Right atrium auricular region (tissue), 2 donors: ENCODE data around the gene SOX8. TPM values are rescaled to one million over a fixed set of nuclear protein-coding genes. Genes with fewer than 3 reads are reported as not detected.

Experiments
- DNase-seq: peaks from one replicate; pipeline ENCODE4 v3.0.0-alpha.2; 2019; ENCODE audit warnings: low spot score
- H3K27ac ChIP-seq, 2 donors: fragments of 200-600 bp; sonication (generic); 1 replicate in 1 of 2; 2 replicates in 1 of 2; pipeline ENCODE4 v1.5.1; 2016 to 2019
- H3K27me3 ChIP-seq, 2 donors: fragments of 200-600 bp; sonication (generic); one replicate each; pipeline versions ENCODE4 v1.5.1 to v1.6.0; 2017 to 2019
- H3K36me3 ChIP-seq: fragments of 200-600 bp; sonication (generic); one replicate; pipeline ENCODE4 v1.5.1; 2016
- H3K4me1 ChIP-seq, 2 donors: fragments of 200-600 bp; sonication (generic); one replicate each; pipeline versions ENCODE4 v1.5.1 to v1.6.0; 2017 to 2019
- H3K4me3 ChIP-seq, 2 donors: fragments of 200-600 bp; sonication (generic); 1 replicate in 1 of 2; 2 replicates in 1 of 2; pipeline ENCODE4 v1.5.1; 2017 to 2019; ENCODE audit warnings: mild to moderate bottlenecking in 1 of 2, moderate library complexity in 1 of 2
- H3K9me3 ChIP-seq, 2 donors: fragments of 200-600 bp; sonication (generic); one replicate each; pipeline ENCODE4 v1.5.1; 2019
- total RNA-seq, 2 donors: library from RNA; depleted of rRNA; stranded (reverse); fragments of >200 nt; gene quantifications; one replicate each; pipeline ENCODE4 v1.1.0, GENCODE V29; 2016
- TF ChIP-seq, protein P1 (sequence below), 2 donors: fragments of 200-600 bp; sonication (generic); IDR thresholded peaks; one replicate each; pipeline ENCODE4 v1.5.1; 2019; ENCODE audit warnings: antibody characterized with exemption in 2 of 2

SOX8 gene
- total RNA-seq, 2 donors from 2014 or later, result 1.0 to 1.6 TPM

DNA sequence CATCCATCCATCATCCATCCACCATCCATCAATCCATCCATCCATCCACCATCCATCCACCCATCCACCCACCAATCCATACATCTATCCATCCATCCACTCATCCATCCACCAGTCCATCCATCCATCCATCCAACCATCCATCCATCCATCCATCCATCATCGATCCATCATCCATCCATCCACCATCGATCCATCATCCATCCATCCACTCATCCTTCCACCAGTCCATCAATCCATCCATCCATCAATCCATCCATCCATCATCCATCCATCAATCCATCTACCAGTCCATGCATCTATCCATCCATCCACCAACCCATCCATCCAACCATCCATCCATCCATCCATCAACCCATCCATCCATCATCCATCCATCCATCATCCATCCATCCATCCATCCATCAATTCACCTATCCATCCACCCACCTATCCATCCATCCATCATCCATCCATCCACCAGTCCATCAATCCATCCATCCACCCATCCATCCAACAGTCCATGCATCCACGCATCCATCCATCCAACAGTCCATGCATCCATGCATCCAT, 51.6 kb downstream of the SOX8 start:
- Histone ChIP-seq H3K27me3 (no peaks in the 10 kb centered on the region), H3K27ac (no peak overlapping the region), H3K9me3 (no peaks in the 10 kb centered on the region), H3K4me3 (no peak overlapping the region), H3K36me3 (no peaks in the 10 kb centered on the region), H3K4me1 (peaks cover 0 to 10% of the 10 kb centered on the region in 2 donors)
- no peak for DNase-seq
- TF ChIP-seq, protein P1, sequence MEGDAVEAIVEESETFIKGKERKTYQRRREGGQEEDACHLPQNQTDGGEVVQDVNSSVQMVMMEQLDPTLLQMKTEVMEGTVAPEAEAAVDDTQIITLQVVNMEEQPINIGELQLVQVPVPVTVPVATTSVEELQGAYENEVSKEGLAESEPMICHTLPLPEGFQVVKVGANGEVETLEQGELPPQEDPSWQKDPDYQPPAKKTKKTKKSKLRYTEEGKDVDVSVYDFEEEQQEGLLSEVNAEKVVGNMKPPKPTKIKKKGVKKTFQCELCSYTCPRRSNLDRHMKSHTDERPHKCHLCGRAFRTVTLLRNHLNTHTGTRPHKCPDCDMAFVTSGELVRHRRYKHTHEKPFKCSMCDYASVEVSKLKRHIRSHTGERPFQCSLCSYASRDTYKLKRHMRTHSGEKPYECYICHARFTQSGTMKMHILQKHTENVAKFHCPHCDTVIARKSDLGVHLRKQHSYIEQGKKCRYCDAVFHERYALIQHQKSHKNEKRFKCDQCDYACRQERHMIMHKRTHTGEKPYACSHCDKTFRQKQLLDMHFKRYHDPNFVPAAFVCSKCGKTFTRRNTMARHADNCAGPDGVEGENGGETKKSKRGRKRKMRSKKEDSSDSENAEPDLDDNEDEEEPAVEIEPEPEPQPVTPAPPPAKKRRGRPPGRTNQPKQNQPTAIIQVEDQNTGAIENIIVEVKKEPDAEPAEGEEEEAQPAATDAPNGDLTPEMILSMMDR (IDR thresholded peaks at IDR 0.05), result no peak

DNA sequence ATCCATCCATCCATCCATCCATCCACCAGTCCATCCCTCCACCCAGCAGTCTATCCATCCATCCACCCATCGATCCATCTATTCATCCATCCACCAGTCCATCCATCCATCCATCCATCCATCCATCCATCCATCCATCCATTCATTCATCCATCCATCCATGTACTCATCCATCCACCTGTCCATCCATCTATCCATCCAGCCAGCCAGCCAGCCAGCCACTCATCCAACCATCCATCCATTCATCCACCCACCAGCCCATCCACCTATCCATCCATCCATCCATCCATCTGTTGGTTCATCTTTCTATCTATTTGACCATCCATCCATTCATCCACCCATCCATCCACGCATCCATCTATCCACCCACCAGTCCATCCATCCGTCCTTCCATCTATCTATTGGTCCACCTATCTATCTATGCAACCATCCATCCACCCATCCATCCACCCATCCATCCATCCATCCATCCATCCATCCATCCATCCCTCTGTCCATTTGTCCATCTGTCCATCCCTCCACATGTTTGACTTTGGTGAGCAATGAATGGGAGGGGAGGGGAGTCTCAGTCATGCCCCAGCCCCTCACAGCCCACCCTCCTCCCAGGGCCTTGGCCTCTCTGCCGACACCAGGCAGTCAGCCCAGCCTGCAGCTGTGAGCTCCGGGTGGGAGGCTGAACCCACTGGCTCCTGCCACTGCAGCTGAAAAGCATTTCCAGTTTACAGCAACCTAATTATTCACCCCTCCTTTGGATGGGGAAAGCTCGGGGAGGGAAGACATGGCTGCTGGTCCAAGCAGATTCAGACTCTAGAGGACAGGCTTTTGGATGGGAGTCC, 52.9 kb downstream of the SOX8 start:
- Histone ChIP-seq H3K27ac (no peak overlapping the region), H3K27me3 (no peaks in the 10 kb centered on the region), H3K4me3 (no peak overlapping the region), H3K9me3 (no peaks in the 10 kb centered on the region), H3K36me3 (no peaks in the 10 kb centered on the region), H3K4me1 (no peaks in the 10 kb centered on the region)
- DNase-seq, result no peak
- TF ChIP-seq, protein P1 (IDR thresholded peaks at IDR 0.05), result no peak

DNA sequence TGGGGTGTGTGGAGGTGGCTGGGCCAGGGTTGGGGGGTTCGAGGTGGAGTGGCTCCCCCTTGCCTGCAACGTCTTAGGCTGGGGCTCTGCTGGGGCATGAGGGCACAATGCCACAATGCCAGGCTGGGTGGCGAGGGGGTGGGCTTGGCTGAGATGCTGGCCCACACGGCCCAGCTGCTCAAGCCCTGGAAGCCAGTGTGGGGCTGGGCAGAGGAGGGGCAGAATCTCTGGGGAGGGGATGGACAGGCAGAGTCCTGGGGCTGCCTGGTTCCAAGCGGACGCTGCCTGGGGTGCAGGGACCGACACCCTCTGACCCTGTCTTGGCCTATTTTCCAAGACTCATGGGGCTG, 53.5 kb downstream of the SOX8 start:
- no peaks in the 10 kb centered on the region for H3K36me3 ChIP-seq
- H3K4me1 ChIP-seq, result no peaks in the 10 kb centered on the region
- H3K27me3 ChIP-seq, result no peaks in the 10 kb centered on the region
- no peak for DNase-seq
- H3K27ac ChIP-seq, result no peak overlapping the region
- TF ChIP-seq, protein P1 (IDR thresholded peaks at IDR 0.05), result no peak
- H3K9me3 ChIP-seq, result no peaks in the 10 kb centered on the region
- H3K4me3 ChIP-seq, result no peak overlapping the region

DNA sequence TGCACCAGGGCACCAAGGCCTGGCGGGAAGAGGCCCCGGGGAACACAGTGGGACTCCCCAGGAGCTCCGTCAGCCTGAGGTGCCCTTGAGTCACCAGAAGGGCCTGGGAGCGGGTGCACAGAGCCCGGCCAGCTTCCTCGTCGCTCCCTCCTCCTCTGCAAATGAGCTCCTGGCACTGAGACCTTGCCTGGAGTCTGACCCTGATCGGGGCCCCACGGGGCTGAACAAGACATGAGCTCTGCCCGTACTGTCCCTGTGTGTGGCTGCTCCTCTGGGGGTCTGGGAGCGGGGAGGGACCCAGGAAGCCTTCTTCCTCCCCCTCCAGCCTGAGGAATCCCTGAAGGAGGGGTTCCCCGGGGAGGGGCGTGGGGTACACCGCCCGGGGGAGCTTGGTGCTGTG, 54.6 kb downstream of the SOX8 start:
- H3K27me3 ChIP-seq, result no peaks in the 10 kb centered on the region
- no peaks in the 10 kb centered on the region for H3K9me3 ChIP-seq
- H3K36me3 ChIP-seq, result no peaks in the 10 kb centered on the region
- H3K4me3 ChIP-seq, result no peak overlapping the region
- no peak overlapping the region for H3K27ac ChIP-seq
- DNase-seq, result no peak
- no peaks in the 10 kb centered on the region for H3K4me1 ChIP-seq
- TF ChIP-seq, protein P1 (IDR thresholded peaks at IDR 0.05), result no peak

Other genes with a start within 250 kb of the SOX8 start
- gene CIAO3, start 240.8 kb upstream of the SOX8 start, total RNA-seq, result 10 to 100 TPM; 23.3 to 25.5 TPM
- gene MSLN, start 221.0 kb upstream of the SOX8 start, total RNA-seq, result 10 to 100 TPM; 44.8 to 94.6 TPM
- gene RPUSD1, start 193.4 kb upstream of the SOX8 start, total RNA-seq, result 10 to 100 TPM; 11.4 to 13.2 TPM
- gene CHTF18, start 193.2 kb upstream of the SOX8 start, total RNA-seq, result 1 to 10 TPM; 1.8 to 2.3 TPM
- gene GNG13, start 181.0 kb upstream of the SOX8 start, total RNA-seq, result not detected
- gene LMF1, start 10.8 kb upstream of the SOX8 start, total RNA-seq, result 10 to 100 TPM; 11.9 to 14.1 TPM
- gene SSTR5, start 91.0 kb downstream of the SOX8 start, total RNA-seq, result 10 to 100 TPM in 1 of 2 donors, 1 to 10 TPM in 1; 2.7 to 14.1 TPM
- gene C1QTNF8, start 114.5 kb downstream of the SOX8 start, total RNA-seq, result not detected
- gene CACNA1H, start 171.3 kb downstream of the SOX8 start, total RNA-seq, result 1 to 10 TPM; 7.0 to 9.4 TPM
- not detected for gene TPSG1, start 243.5 kb downstream of the SOX8 start, total RNA-seq
- gene TPSB2, start 248.4 kb downstream of the SOX8 start, total RNA-seq, result 10 to 100 TPM in 1 of 2 donors, 1 to 10 TPM in 1; 1.2 to 12.5 TPM